ENCODE data around the gene FKBP8. TPM values are rescaled to one million over a fixed set of nuclear protein-coding genes. Genes with fewer than 3 reads are reported as not detected.
A peak's percentile ranks its signal among the peaks of the same experiment; 100 is the strongest.
"Not testable (repeated sequence)": the region's sequence is repeated elsewhere in the genome, so short reads cannot be mapped to it uniquely, and the experiment has no call there.

The FKBP8 gene
- total and polyA plus RNA-seq, 4 donors, result 59.1 to 225 (median 101) TPM

GRCh38 chr19:18541992-18542940, 1.1 kb downstream of the FKBP8 start:
- peak overlapping the region; percentile 51 to 56 for H3K27ac ChIP-seq (ENCODE audit: low read depth in 1 of 2, low read length in 2 of 2)
- DNase-seq (ENCODE audit: low spot score), result no peak
- WGBS, result 33% methylated on average over 11 of the region's 11 CpGs

DNA sequence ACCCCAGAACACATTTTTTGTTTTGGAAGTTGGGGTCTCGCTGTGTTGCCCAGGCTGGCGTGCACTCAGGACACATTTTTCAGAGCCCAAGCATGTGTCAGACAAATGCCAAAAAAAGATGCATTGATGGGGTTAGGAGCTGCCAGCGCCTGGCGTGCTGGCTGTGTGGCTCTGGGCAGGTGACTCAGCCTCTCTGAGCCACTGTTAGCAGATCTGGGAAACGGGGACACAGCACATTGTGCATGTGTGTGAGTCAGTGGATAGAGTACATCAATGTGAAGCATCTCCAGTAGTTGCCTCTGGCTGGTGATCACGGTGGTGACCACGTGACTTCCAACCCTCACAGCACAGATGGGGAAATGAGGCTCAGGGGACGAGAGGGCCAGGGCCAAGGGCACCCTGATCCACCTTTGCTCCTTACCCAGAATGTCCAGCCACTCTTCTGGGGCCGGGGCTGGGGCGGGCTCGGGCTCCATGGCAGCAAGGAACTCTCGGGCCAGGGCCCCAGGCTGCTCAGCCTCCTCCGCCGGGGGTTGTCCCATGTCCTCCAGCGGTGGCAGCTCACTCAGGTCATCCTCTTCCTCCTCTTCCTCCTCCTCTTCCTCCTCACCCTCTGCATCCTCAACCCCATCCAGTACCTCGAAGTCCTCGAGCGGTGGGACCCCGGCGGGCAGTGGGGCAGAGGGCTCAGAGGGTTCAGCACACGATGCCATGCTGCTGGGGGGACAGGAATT, 1.9 kb downstream of the FKBP8 start:
- Histone ChIP-seq H3K4me1 (ENCODE audit: control insufficient read depth in 4 of 4, insufficient read depth in 4 of 4, low read length in 3 of 4) (peaks cover 8 to 22% (median 15%) of the 10 kb centered on the region in 4 donors), H3K4me3 (ENCODE audit: low read depth in 1 of 3, low read length in 3 of 3) (no peak overlapping the region), H3K9ac (ENCODE audit: low read depth in 1 of 2, low read length in 2 of 2) (no peak overlapping the region), H3K36me3 (ENCODE audit: control insufficient read depth in 4 of 4, insufficient read depth in 3 of 4, low read depth in 1 of 4, low read length in 3 of 4) (peaks cover 0 to 19% (median 8%) of the 10 kb centered on the region in 4 donors), H3K27me3 (ENCODE audit: control insufficient read depth in 4 of 4, insufficient read depth in 4 of 4, low read length in 3 of 4) (no peaks in the 10 kb centered on the region), H3K9me3 (ENCODE audit: control insufficient read depth in 4 of 4, low read length in 3 of 4) (no peaks in the 10 kb centered on the region), H3K27ac (ENCODE audit: low read depth in 1 of 2, low read length in 2 of 2) (no peak overlapping the region)
- DNase-seq (ENCODE audit: low spot score), result no peak
- TF ChIP-seq ZBTB33 (IDR thresholded peaks at IDR 0.05) (no peak), HNF4A (conservative IDR thresholded peaks at IDR 0.05) (peak; percentile 14 to 24), NR2F2 (IDR thresholded peaks at IDR 0.05) (no peak), YY1 (IDR thresholded peaks at IDR 0.05) (no peak), RXRA (IDR thresholded peaks at IDR 0.05) (peak in 1 of 2 donors; percentile 22)
- TF ChIP-seq, protein P1, sequence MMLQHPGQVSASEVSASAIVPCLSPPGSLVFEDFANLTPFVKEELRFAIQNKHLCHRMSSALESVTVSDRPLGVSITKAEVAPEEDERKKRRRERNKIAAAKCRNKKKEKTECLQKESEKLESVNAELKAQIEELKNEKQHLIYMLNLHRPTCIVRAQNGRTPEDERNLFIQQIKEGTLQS (IDR thresholded peaks at IDR 0.05), result no peak
- 84% methylated on average over 21 of the region's 21 CpGs for WGBS

More at GRCh38 chr19:18541992-18542940, 1.1 kb downstream of the FKBP8 start:
- Histone ChIP-seq H3K4me3 (ENCODE audit: low read depth in 1 of 3, low read length in 3 of 3) (peak overlapping the region; percentile 42 to 97 (median 69)), H3K27me3 (ENCODE audit: control insufficient read depth in 4 of 4, insufficient read depth in 4 of 4, low read length in 3 of 4) (no peaks in the 10 kb centered on the region), H3K4me1 (ENCODE audit: control insufficient read depth in 4 of 4, insufficient read depth in 4 of 4, low read length in 3 of 4) (peaks cover 8 to 22% (median 15%) of the 10 kb centered on the region in 4 donors), H3K9me3 (ENCODE audit: control insufficient read depth in 4 of 4, low read length in 3 of 4) (no peaks in the 10 kb centered on the region), H3K9ac (ENCODE audit: low read depth in 1 of 2, low read length in 2 of 2) (peak overlapping the region; percentile 43 to 67), H3K36me3 (ENCODE audit: control insufficient read depth in 4 of 4, insufficient read depth in 3 of 4, low read depth in 1 of 4, low read length in 3 of 4) (peaks cover 0 to 13% (median 6%) of the 10 kb centered on the region in 4 donors)
- TF ChIP-seq NR2F2 (IDR thresholded peaks at IDR 0.05) (peak; percentile 32), EGR1 (IDR thresholded peaks at IDR 0.05; ENCODE audit: low read depth in 2 of 2) (no peak)

DNA sequence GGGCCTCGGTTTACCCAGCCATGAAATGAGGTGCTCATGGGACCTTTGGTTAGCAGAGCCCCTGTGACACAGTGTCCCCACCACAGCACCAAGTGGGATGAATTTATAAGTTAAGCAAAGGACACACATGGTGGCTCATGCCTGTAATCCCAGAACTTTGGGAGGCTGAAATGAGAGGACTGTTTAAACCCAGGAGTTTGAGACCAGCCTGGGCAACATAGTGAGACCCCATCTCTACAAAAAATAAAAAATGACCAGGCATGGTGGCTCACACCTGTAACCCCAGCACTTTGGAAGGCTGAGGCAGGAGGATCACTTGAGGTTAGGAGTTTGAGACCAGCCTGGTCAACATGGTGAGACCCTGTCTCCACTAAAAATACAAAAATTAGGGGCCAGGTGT, 3.2 kb downstream of the FKBP8 start:
- H3K9ac ChIP-seq (ENCODE audit: low read depth in 1 of 2, low read length in 2 of 2); DNase-seq (ENCODE audit: low spot score); H3K27ac ChIP-seq (ENCODE audit: low read depth in 1 of 2, low read length in 2 of 2); H3K9me3 ChIP-seq (ENCODE audit: control insufficient read depth in 4 of 4, low read length in 3 of 4); H3K27me3 ChIP-seq (ENCODE audit: control insufficient read depth in 4 of 4, insufficient read depth in 4 of 4, low read length in 3 of 4); H3K4me3 ChIP-seq (ENCODE audit: low read depth in 1 of 3, low read length in 3 of 3): not testable (repeated sequence)
- WGBS, result 100% methylated on average over 1 of the region's 1 CpG
- Histone ChIP-seq H3K4me1 (ENCODE audit: control insufficient read depth in 4 of 4, insufficient read depth in 4 of 4, low read length in 3 of 4) (peaks cover 8 to 22% (median 15%) of the 10 kb centered on the region in 4 donors), H3K36me3 (ENCODE audit: control insufficient read depth in 4 of 4, insufficient read depth in 3 of 4, low read depth in 1 of 4, low read length in 3 of 4) (peaks cover 0 to 28% (median 9%) of the 10 kb centered on the region in 4 donors)

DNA sequence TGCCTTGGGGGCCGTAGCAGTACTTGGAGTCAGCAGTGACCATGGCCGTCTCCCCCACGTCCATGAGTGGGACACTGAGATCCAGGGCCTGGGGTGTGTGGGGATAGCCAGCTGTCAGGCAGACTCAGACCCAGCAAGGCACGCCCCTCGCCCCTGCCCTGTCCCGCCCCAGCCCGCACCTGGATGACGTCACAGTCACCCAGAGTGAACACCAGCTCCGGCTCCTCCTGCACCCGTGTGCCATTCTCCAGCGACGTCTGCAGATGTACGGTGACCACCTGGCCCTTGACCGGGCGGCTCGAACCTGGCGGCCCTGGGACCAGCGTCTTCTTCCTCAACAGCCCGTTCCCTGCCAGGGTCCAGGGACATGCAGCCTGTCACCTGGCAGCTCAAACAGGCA, 4.0 kb downstream of the FKBP8 start:
- H3K27ac ChIP-seq (ENCODE audit: low read depth in 1 of 2, low read length in 2 of 2), result no peak overlapping the region
- H3K9ac ChIP-seq (ENCODE audit: low read depth in 1 of 2, low read length in 2 of 2), result no peak overlapping the region
- H3K9me3 ChIP-seq (ENCODE audit: control insufficient read depth in 4 of 4, low read length in 3 of 4), result no peaks in the 10 kb centered on the region
- H3K27me3 ChIP-seq (ENCODE audit: control insufficient read depth in 4 of 4, insufficient read depth in 4 of 4, low read length in 3 of 4), result no peaks in the 10 kb centered on the region
- H3K4me3 ChIP-seq (ENCODE audit: low read depth in 1 of 3, low read length in 3 of 3), result no peak overlapping the region
- H3K36me3 ChIP-seq (ENCODE audit: control insufficient read depth in 4 of 4, insufficient read depth in 3 of 4, low read depth in 1 of 4, low read length in 3 of 4), result peaks cover 0 to 28% (median 9%) of the 10 kb centered on the region in 4 donors
- 97% methylated on average over 19 of the region's 19 CpGs for WGBS
- peaks cover 8 to 22% (median 15%) of the 10 kb centered on the region in 4 donors for H3K4me1 ChIP-seq (ENCODE audit: control insufficient read depth in 4 of 4, insufficient read depth in 4 of 4, low read length in 3 of 4)
- DNase-seq (ENCODE audit: low spot score), result no peak
- no peak for TF ChIP-seq NR2F2 (IDR thresholded peaks at IDR 0.05)
- no peak for TF ChIP-seq GABPA (IDR thresholded peaks at IDR 0.05 in 1 of 2, conservative IDR thresholded peaks at IDR 0.05 in 1 of 2)
- TF ChIP-seq RXRA (IDR thresholded peaks at IDR 0.05), result no peak
- no peak for TF ChIP-seq ZBTB33 (IDR thresholded peaks at IDR 0.05)
- TF ChIP-seq TAF1 (conservative IDR thresholded peaks at IDR 0.05), result no peak
- TF ChIP-seq YY1 (IDR thresholded peaks at IDR 0.05), result no peak
- TF ChIP-seq JUND (IDR thresholded peaks at IDR 0.05), result no peak
- TF ChIP-seq HNF4G (IDR thresholded peaks at IDR 0.05), result no peak
- no peak for TF ChIP-seq MAX (IDR thresholded peaks at IDR 0.05)
- TF ChIP-seq EGR1 (IDR thresholded peaks at IDR 0.05; ENCODE audit: low read depth in 2 of 2), result no peak
- TF ChIP-seq SP1 (IDR thresholded peaks at IDR 0.05), result no peak
